ENCODE results near the gene CASKIN1. TPM values are rescaled to one million over a fixed set of nuclear protein-coding genes. Genes with fewer than 3 reads are reported as not detected.

Gene CASKIN1
- total and polyA plus RNA-seq, 10 of the 15 experiments (the other 5 are each of a cell fraction or from before 2014, with no cell fraction given), result 0.03 to 0.33 (median 0.11) TPM; not detected in 5

- CTCF ChIA-PET, result interaction anchor here (1.5 kb wide), 1 partner anchor 18 kb away, joined by 4 read pairs; no protein-coding TSS in a partner anchor
Measured at GRCh38 chr16:2157480-2158261, 38.7 kb downstream of the CASKIN1 start.

More at GRCh38 chr16:2157480-2158261, 38.7 kb downstream of the CASKIN1 start:
- H3K36me3 ChIP-seq (ENCODE audit: control insufficient read depth in 2 of 2, insufficient read depth in 2 of 2, low read length in 1 of 2), result peaks cover 0 to 15% of the 10 kb centered on the region in 2 experiments; a peak in 2 of 4 replicates
- H3K4me2 ChIP-seq (ENCODE audit: control insufficient read depth, insufficient read depth), result peak overlapping the region; percentile 89
- ChIA-PET SMC1A (ENCODE audit: uncharacterized antibody, unreplicated experiment) (no interaction called here), RAD21 (ENCODE audit: unreplicated experiment) (no interaction called here), POLR2A (no interaction called here)
- DNase-seq (ENCODE audit: low read depth, low spot score), result no peak
- no peak for FAIRE-seq
- intact Hi-C loops (cut with micrococcal nuclease; ENCODE audit: unreplicated experiment), result loop anchor here (5.0 kb wide), 1 partner anchor 105 kb away; no protein-coding TSS in a partner anchor
- no peak overlapping the region for H2AFZ ChIP-seq (ENCODE audit: control insufficient read depth, low read depth, low read length)
- no peak overlapping the region for H3K27ac ChIP-seq (ENCODE audit: control insufficient read depth, insufficient read depth)
- ATAC-seq, result no peak
- H3K9ac ChIP-seq (ENCODE audit: control insufficient read depth, insufficient read depth, low read length), result peak overlapping the region; percentile 87
- 0 out of 2 replicates have a peak, but pooled peaks have one; percentile 13 for TF ChIP-seq MLLT1 (IDR thresholded peaks at IDR 0.05)
- no peak for TF ChIP-seq MAX (IDR thresholded peaks at IDR 0.05; ENCODE audit: low read depth, low read length)
- WGBS (ENCODE audit: insufficient coverage, insufficient replicate concordance, low lambda C conversion rate, missing lambda C conversion rate), result 86% methylated on average over 27 of the region's 27 CpGs
- no TSS peak for BruUV-seq (replicated peaks)
- no peaks in the 10 kb centered on the region for H3K9me3 ChIP-seq (replicated peaks; ENCODE audit: control insufficient read depth, insufficient read depth, low read length)
- in situ Hi-C loops (cut with MboI), result no loop called here
- H3K4me1 ChIP-seq (ENCODE audit: control insufficient read depth, insufficient read depth, low read length), result peaks cover 30% of the 10 kb centered on the region
- peaks cover 88% of the 10 kb centered on the region for H3K79me2 ChIP-seq (ENCODE audit: control insufficient read depth, insufficient read depth, low read length)
- peak overlapping the region; percentile 99 for H3K4me3 ChIP-seq
- 0 out of 2 replicates have a peak, but pooled peaks cover 3% of the 10 kb centered on the region for H4K20me1 ChIP-seq (ENCODE audit: control insufficient read depth, insufficient read depth)
- no peaks in the 10 kb centered on the region for H3K27me3 ChIP-seq (replicated peaks in 1 of 2; ENCODE audit: control insufficient read depth in 2 of 2, insufficient read depth in 2 of 2, low read length in 1 of 2)
